ENCODE results near the gene GJA3. TPM values are rescaled to one million over a fixed set of nuclear protein-coding genes. Genes with fewer than 3 reads are reported as not detected.

Gene GJA3
- total RNA-seq, 4 donors from 2014 or later: not detected

GRCh38 chr13:20156702-20157101 is 4.2 kb downstream of the GJA3 start:
- TF ChIP-seq CTCF (IDR thresholded peaks at IDR 0.05; ENCODE audit: low read depth): no peak

GRCh38 chr13:20151612-20152011 is 9.2 kb downstream of the GJA3 start:
- TF ChIP-seq CTCF (IDR thresholded peaks at IDR 0.05; ENCODE audit: low read depth): no peak

- no peak for TF ChIP-seq CTCF (IDR thresholded peaks at IDR 0.05; ENCODE audit: low read depth)
Observed at GRCh38 chr13:20151016-20151415, 9.8 kb downstream of the GJA3 start.

GRCh38 chr13:20150561-20150960 is 10.3 kb downstream of the GJA3 start:
- no peak for TF ChIP-seq CTCF (IDR thresholded peaks at IDR 0.05; ENCODE audit: low read depth)

GRCh38 chr13:20149762-20150161 is 11.1 kb downstream of the GJA3 start:
- TF ChIP-seq CTCF (IDR thresholded peaks at IDR 0.05; ENCODE audit: low read depth): no peak

GRCh38 chr13:20148501-20149183 is 12.2 kb downstream of the GJA3 start:
- TF ChIP-seq CTCF (IDR thresholded peaks at IDR 0.05; ENCODE audit: low read depth): no peak

- TF ChIP-seq CTCF (IDR thresholded peaks at IDR 0.05; ENCODE audit: low read depth): no peak
Observed at GRCh38 chr13:20146381-20146780, 14.5 kb downstream of the GJA3 start.

All from subcutaneous adipose tissue (tissue), 4 donors.